ENCODE data around the gene OLFML2B.

The OLFML2B gene

GRCh38 chr1:162004441-162004950, 19.2 kb downstream of the OLFML2B start:
- DNase-seq, result no peak

DNA sequence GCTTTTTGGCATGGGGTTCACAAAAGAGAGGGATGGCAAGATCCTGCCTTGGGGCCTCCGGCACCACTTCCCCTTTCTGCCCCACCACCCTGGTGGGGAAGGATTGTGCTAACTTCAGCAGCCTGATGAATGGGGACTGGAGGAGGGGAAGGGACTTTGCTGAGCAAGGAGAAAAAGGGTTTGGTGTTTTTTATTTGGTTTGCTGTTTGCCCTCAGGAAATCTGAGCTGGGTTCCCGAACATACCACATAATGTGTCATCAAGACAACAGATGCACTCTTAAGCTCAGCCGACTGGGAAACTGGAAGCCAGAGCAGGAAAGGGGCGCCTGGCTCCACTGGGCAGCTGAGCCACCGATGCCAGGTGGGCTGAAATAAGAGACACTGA, 19.8 kb downstream of the OLFML2B start:
- DNase-seq, result peak; percentile 64

DNA sequence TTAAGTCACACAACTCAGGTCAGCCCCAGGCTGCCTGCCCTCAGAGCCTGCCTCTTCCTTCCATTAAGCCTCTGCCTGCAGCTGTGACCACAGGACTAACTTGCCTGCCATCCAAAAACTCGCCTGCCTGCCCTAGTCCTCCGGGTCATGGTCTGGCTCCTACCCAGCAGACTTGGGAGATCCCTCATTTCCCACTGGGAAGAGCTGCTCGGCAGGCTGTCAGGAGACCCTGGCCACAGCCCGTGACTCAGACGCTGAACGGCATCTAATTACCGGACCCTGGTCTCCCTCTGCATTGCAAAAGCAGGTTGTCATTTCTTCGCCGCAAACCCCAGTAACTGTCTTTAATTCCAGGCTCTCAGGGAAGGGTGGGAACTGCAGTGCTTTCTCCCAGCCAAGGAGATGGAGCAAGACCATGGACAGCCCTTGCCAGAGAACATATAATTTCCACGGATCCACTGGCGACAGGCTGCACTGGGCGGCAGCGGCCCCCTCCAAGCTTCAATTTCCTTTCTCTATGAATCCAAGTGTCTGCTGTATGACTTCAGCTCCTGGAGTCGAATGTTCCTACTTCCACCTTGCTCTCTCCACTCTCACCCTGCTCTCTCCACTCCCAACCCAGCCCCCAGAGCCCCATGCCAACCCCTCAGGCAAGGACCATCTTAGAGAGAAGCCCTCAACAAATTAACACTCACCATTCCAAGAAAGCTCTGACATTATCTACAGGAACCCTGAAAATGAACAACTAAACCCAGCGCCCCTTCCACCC, 20.4 kb downstream of the OLFML2B start:
- no peak for DNase-seq

DNA sequence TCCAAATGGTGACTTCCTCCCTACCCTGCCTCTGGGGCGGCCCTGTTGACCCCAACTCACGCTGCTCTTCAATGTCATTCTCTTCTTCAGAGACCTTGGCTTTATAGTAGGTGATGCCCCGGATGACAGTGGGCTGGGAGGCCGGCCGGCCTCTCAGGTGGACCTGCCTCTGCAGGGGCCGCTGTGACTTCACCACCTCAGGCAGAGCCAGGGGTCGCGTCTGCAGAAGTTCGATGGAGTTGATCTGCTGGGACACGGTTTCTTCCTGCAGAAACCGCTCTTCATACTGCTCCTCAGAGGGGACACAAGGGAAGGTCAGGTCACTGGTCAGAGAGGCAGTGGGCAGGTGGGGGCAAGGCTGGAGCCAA, 23.6 kb downstream of the OLFML2B start:
- no peak for DNase-seq

- no peak for DNase-seq
Observed at GRCh38 chr1:161999301-162000052, 24.2 kb downstream of the OLFML2B start.

- DNase-seq, result no peak
Observed at GRCh38 chr1:161998811-161999210, 24.9 kb downstream of the OLFML2B start.

DNA sequence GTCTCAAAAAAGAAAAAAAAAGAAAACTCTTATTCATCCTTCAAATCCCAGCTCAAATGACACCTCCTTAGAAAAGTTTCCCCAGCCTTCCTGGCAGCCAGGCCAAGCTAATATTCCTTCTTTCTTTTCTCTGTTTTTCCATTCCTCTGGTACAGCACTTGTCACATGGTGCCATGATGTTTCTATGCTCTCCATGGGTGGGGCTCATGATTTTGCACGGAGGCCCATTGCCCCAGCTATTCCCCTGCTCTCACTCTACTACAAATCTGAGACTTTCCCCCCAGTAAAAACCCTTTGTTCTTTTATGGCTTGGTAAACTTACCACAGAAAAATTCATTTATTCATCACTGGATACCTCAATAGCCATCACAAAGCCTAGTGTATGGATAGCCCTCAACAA, 26.5 kb downstream of the OLFML2B start:
- no peak for DNase-seq

DNA sequence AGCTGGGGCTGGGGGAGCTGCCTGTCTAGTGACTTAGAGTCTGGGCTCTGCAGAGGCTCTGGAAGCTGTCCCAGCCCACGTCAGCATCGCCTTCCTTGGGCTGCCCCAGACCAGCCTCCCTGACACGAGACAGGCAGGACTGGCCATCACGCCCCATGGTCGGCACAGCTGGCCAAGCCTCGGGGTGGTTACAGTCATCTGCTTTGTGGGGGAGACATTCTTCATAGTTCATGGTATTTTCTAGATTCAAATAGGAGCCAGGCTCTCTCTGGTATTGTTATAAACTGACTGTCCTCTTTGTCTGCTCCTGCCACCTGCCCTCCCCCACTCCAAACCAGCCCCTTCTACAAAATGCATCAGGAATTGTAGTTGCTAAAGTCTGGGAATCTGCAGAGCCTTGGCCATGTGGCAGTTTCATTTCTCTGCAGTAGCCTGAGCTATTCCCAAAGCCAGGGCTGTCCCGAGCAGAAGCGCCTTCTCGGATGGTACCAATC, 29.4 kb downstream of the OLFML2B start:
- DNase-seq, result no peak

GRCh38 chr1:161993576-161993975, 30.1 kb downstream of the OLFML2B start:
- no peak for DNase-seq

GRCh38 chr1:161989786-161990185, 33.9 kb downstream of the OLFML2B start:
- no peak for DNase-seq

- DNase-seq, result no peak
Observed at GRCh38 chr1:161989108-161989507, 34.6 kb downstream of the OLFML2B start.

- no peak for DNase-seq
Observed at GRCh38 chr1:161988413-161988812, 35.3 kb downstream of the OLFML2B start.

- no peak for DNase-seq
Observed at GRCh38 chr1:161987872-161988271, 35.8 kb downstream of the OLFML2B start.

GRCh38 chr1:161987303-161987702, 36.4 kb downstream of the OLFML2B start:
- no peak for DNase-seq

GRCh38 chr1:161986328-161986727, 37.3 kb downstream of the OLFML2B start:
- DNase-seq, result no peak

DNA sequence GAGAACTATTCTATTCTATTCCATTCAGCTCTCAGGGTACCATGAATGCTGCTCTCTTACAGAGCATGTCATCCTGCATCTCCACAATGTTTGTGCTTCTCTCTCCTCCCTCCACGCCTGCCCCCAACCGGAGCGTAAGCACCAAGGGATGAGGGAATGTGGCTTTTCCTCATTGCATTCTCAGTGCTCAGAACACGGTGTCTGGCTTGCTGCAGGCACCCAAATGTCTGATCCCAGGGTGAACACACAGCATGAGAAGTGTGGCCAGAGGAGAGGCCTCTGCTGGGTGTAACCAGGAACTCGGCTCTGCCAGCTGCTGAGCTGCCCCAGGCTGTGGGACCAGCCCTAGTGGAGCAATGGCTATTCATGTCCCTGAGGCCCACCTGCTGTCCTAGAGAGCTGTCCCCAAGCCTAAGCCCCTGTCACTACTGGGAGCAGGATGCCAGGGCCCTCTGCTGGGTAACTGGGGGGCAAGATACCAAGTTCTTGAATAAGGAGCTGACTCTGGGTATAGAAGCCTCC, 38.3 kb downstream of the OLFML2B start:
- no peak for DNase-seq

GRCh38 chr1:161983725-161984124, 39.9 kb downstream of the OLFML2B start:
- DNase-seq, result no peak

DNA sequence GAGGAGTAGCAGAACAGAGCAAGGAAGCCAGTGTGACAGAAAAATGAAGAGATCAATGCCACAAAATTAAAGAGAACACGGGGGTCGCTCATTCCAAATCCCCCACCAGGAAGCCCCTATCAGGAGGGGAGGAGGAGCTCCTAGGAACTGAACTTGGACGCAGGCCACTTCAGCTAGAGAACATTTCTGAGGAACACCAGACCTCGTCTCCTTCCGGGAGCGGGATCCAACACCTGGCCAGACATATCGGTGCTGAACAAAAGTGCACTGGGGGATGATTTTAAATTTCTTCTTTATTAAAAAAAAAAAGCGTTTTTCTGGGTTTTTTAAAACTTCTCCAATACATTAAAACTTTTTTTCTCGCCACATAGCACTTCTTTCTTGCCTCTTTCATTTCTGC, 40.8 kb downstream of the OLFML2B start:
- no peak for DNase-seq

GRCh38 chr1:161982507-161982895, 41.2 kb downstream of the OLFML2B start:
- DNase-seq, result no peak

- DNase-seq, result no peak
Observed at GRCh38 chr1:161981735-161982506, 41.7 kb downstream of the OLFML2B start.

DNA sequence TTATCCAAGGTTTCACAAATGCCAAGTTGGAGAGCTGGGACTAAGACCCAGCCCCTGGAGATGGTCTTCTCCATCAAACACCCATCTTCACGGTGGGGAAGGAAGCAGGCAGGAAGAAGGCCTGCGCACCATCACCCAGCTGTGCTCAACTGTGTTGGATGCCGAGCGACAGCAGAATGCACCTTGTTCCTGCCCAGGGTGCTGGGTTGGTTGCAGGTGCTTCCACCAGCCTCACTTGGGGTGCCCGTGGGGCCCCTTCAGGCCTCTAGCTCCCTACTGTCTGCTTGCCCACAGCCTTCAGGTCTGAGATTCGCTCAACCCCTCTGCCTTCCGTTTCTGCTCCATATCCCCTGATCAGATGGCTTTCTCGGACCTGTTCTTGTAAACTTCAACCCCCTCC, 42.5 kb downstream of the OLFML2B start:
- DNase-seq, result no peak

DNA sequence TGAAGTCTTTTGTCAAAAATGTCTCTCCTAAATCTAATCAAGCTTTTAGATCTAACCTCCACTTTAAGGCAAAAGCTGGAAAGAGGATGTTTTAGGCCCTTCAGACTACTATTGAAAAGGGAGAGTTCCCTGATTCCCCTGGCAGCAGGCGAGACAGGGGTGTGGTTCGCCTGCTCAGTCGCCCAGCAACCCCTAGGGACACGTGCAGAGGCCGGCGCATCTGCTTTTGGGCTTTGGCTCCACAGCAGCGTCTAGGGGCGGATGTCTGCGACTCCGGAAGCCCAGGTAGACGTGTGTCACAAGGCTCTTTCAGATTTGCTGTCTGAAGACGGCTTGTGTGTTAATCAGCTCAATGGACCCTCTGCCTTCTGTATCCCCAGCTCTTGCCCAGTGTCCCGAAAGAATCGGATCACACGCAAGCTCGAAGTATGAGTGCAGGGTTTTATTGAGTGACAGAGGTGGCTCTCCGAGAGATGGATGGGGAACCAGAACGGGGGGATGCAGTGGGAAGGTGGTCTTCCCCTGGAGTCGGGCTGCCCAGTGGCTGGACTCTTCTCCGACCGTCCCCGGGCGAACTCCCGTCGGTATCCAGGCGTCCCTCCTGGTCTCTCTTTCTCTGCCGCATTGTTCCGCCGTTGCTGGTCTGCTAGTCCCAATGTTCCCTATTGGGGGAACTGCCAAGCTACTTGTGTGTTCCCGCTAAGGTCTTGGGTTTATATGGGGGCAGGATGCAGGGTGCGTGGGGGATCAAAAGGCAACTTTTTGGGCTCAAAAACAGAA, 45.5 kb downstream of the OLFML2B start:
- no peak for DNase-seq
